Nephron progenitor cell (in vitro differentiated cells): ENCODE measurements around the gene MAP6.

ENCODE experiments used
- DNase-seq: peaks from one replicate; pipeline ENCODE4 v3.0.0; 2021
- H3K27ac Mint-ChIP-seq: 2 replicates; pipeline ENCODE4 v1.8.0; 2021; ENCODE audit warnings: mild to moderate bottlenecking, moderate library complexity, mixed read lengths
- H3K27me3 Mint-ChIP-seq: 2 replicates; pipeline ENCODE4 v1.8.0; 2021; ENCODE audit warnings: mild to moderate bottlenecking, low read depth, mixed read lengths; ENCODE audit not compliant: poor library complexity
- H3K36me3 Mint-ChIP-seq: 2 replicates; pipeline ENCODE4 v1.8.0; 2021; ENCODE audit warnings: low read depth, mixed read lengths
- H3K4me1 Mint-ChIP-seq: 2 replicates; pipeline ENCODE4 v1.8.0; 2021; ENCODE audit warnings: mixed read lengths
- H3K4me3 Mint-ChIP-seq: 2 replicates; pipeline ENCODE4 v1.8.0; 2021; ENCODE audit warnings: mild to moderate bottlenecking, moderate library complexity, mixed read lengths
- H3K9me3 Mint-ChIP-seq: 2 replicates; pipeline ENCODE4 v1.8.0; 2021; ENCODE audit warnings: mild to moderate bottlenecking, moderate library complexity, mixed read lengths
- CTCF ChIP-seq: fragments of 200-600 bp; sonication (generic); IDR thresholded peaks from 2 replicates; pipeline ENCODE4 v1.5.0; 2021; ENCODE audit warnings: antibody characterized with exemption

Gene MAP6

GRCh38 chr11:75642402-75643113 is 26.3 kb downstream of the MAP6 start:
- H3K36me3 Mint-ChIP-seq, result no peaks in the 10 kb centered on the region
- no peak for DNase-seq
- H3K9me3 Mint-ChIP-seq, result no peaks in the 10 kb centered on the region
- peaks cover 11% of the 10 kb centered on the region for H3K4me1 Mint-ChIP-seq
- H3K27me3 Mint-ChIP-seq, result peaks cover 61% of the 10 kb centered on the region
- H3K27ac Mint-ChIP-seq, result no peak overlapping the region
- no peak overlapping the region for H3K4me3 Mint-ChIP-seq
- TF ChIP-seq CTCF, result no peak

DNA sequence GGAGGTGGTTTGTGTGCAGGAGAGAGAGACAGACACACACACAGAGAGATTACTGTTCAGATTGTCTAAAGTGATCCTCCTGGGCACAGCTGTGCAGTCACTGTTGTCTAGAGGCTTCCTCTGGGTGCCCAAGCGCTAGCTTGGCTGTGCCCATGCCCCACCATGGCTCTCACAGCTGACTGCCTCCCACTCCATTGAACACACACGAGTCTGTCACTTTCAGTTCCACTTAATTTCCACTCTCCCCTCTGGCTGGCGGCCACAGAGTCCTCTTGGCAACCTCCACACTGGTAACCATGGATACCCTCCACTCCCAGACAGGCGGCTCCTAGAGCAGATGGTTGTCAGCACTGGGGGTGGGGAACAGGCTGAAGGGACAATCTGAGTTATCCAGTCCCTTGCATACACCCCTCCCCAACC is 29.1 kb downstream of the MAP6 start:
- Mint-ChIP-seq H3K36me3 (no peaks in the 10 kb centered on the region), H3K4me1 (peaks cover 25% of the 10 kb centered on the region), H3K9me3 (no peaks in the 10 kb centered on the region), H3K27ac (no peak overlapping the region), H3K27me3 (peaks cover 75% of the 10 kb centered on the region), H3K4me3 (no peak overlapping the region)
- peak; percentile 40 for DNase-seq
- TF ChIP-seq CTCF, result no peak

DNA sequence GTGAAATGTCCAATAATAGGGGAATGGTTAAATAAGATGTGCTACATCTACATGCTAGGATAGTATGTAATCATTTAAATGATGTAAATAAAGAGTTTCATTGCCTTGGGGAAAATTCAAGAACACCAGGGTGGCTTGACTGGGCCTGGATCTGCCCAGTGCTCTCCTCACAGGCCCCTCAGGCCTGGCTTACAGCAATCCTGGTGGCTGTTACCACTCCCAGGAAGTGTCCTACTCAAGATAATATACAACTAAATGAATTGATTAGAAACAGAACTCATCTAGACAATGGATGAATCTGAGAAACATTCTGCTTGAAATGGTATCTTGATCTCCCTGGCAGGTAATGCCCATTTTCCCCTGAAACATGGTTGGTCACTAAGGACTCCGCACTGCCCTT is 30.8 kb downstream of the MAP6 start:
- H3K9me3 Mint-ChIP-seq, result no peaks in the 10 kb centered on the region
- no peaks in the 10 kb centered on the region for H3K36me3 Mint-ChIP-seq
- peaks cover 81% of the 10 kb centered on the region for H3K27me3 Mint-ChIP-seq
- no peak overlapping the region for H3K27ac Mint-ChIP-seq
- no peak for TF ChIP-seq CTCF
- no peak for DNase-seq
- H3K4me3 Mint-ChIP-seq, result no peak overlapping the region
- peaks cover 40% of the 10 kb centered on the region for H3K4me1 Mint-ChIP-seq

DNA sequence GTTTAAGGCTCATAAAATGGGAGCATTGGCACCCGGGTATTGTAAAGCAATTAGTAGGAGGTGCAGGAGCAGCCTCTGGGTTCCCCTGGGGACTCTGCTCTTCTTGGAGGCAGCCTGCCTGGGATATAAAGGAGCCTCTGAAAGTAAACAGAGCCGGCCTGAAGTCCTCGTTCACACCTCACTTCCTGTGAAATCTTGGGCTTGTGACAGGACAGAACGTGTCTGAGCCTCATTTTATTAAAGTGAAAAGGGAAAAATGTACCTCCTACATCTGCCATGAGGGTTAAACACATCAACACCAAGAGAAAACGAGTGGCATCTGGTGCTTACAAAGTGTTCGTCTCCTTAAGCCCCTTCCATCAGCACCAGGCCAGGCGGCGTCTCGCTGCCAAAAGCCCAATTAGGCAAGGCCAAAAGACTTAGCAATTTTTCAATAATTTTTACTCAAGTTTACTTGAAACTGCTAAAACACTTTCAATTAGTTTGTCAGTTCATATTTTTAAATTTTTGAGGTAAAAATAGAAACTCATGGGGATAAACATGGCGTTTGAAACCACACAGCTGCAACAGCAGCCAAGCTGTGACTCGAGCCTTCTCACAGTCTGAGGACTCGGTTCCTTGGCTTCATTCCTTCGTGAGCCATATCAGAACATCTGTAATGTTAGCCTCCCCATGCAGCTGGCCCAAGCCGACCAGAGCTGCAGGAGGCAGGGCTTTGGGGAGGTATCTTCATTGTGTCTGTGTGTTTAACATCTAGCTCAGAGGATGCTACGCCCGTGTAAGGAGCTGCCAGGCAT is 33.6 kb downstream of the MAP6 start:
- Mint-ChIP-seq H3K27ac (no peak overlapping the region), H3K4me1 (peaks cover 56% of the 10 kb centered on the region), H3K4me3 (no peak overlapping the region), H3K9me3 (no peaks in the 10 kb centered on the region), H3K27me3 (peaks cover 91% of the 10 kb centered on the region), H3K36me3 (no peaks in the 10 kb centered on the region)
- TF ChIP-seq CTCF, result no peak
- peak; percentile 21 for DNase-seq

DNA sequence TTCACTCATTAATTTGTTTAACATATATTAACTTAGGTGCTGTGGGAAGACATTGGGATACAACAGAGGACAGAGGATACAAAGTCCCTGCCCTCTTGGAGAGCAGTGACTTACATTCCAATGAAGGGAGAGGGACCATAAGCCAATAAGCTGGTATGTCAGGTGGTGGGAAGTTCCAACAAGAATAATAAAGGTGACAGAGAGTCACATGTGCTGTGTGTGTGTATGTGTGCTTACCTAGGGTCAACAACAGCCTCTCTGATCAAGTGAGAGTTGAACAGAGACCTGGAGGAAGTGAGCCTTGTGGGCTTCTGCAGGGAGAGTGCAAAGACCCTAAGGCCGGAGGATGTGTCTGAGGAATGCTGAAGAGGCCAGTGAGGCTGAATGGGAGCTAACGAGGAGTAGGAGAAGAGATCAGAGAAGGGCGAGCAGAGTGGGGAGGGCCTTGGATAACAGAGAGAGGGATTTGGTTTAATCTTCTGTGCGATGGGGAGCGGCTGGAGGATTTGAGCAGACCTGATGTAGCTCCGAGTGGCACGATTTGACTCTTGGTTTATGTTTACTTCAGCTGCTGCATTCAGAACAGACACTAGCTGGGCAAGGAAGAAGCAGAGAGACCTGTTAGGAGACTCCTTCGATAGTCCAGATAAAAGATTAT is 35.3 kb downstream of the MAP6 start:
- H3K27ac Mint-ChIP-seq, result no peak overlapping the region
- H3K9me3 Mint-ChIP-seq, result no peaks in the 10 kb centered on the region
- H3K27me3 Mint-ChIP-seq, result peaks cover 94% of the 10 kb centered on the region
- H3K36me3 Mint-ChIP-seq, result no peaks in the 10 kb centered on the region
- H3K4me1 Mint-ChIP-seq, result peaks cover 46% of the 10 kb centered on the region
- TF ChIP-seq CTCF, result no peak
- H3K4me3 Mint-ChIP-seq, result no peak overlapping the region
- no peak for DNase-seq
